Neuronal stem cell (in vitro differentiated cells): ENCODE results near the gene KASH5.
A peak's percentile ranks its signal among the peaks of the same experiment; 100 is the strongest.

Experiments used
- DNase-seq: peaks from one replicate; pipeline ENCODE4 v3.0.0-alpha.2; 2013; ENCODE audit warnings: low spot score
- H2AFZ ChIP-seq: one replicate; pipeline ENCODE4 v1.6.1; 2013; ENCODE audit warnings: mild to moderate bottlenecking, low read length, inconsistent platforms
- H2AK5ac ChIP-seq: 2 replicates; pipeline ENCODE4 v1.6.1; 2013; ENCODE audit warnings: low read depth, mild to moderate bottlenecking, inconsistent platforms, low read length, moderate library complexity, mixed read lengths
- H2BK120ac ChIP-seq: 2 replicates; pipeline ENCODE4 v1.6.1; 2013; ENCODE audit warnings: low read depth, mild to moderate bottlenecking, inconsistent platforms, low read length, moderate library complexity, mixed read lengths
- H2BK12ac ChIP-seq: one replicate; pipeline ENCODE4 v1.6.1; 2013; ENCODE audit warnings: low read length, inconsistent platforms
- H2BK15ac ChIP-seq: 2 replicates; pipeline ENCODE4 v1.6.1; 2013; ENCODE audit warnings: mild to moderate bottlenecking, low read length, inconsistent platforms, mixed read lengths
- H2BK5ac ChIP-seq: one replicate; pipeline ENCODE4 v1.6.1; 2013; ENCODE audit warnings: inconsistent platforms, mild to moderate bottlenecking, low read length, moderate library complexity
- H3K14ac ChIP-seq: one replicate; pipeline ENCODE4 v1.6.1; 2013; ENCODE audit warnings: low read length, inconsistent platforms
- H3K18ac ChIP-seq: 2 replicates; pipeline ENCODE4 v1.6.1; 2013; ENCODE audit warnings: low read length, inconsistent platforms
- H3K23ac ChIP-seq: 2 replicates; pipeline ENCODE4 v1.6.1; 2013; ENCODE audit warnings: low read depth, mild to moderate bottlenecking, mixed read lengths, low read length, inconsistent platforms; ENCODE audit not compliant: poor library complexity
- H3K27ac ChIP-seq: replicated peaks from 3 replicates; pipeline ENCODE4 v1.5.1; 2013; ENCODE audit warnings: low read length, inconsistent platforms
- H3K27me3 ChIP-seq, 3 experiments: 2 replicates each; pipeline ENCODE4 v1.6.1; 2013; ENCODE audit warnings: low read length in 3 of 3, mild to moderate bottlenecking in 2 of 3, inconsistent platforms in 1 of 3, low read depth in 1 of 3, mixed read lengths in 1 of 3, moderate library complexity in 1 of 3; ENCODE audit not compliant: control insufficient read depth in 3 of 3, insufficient read depth in 3 of 3
- H3K36me3 ChIP-seq, 2 donors: replicated peaks in 1 of 2; 2 replicates each; pipeline ENCODE4 v1.6.1; 2013; ENCODE audit warnings: low read length in 2 of 2; ENCODE audit not compliant: control insufficient read depth in 2 of 2, insufficient read depth in 2 of 2
- H3K4ac ChIP-seq: 2 replicates; pipeline ENCODE4 v1.6.1; 2013; ENCODE audit warnings: inconsistent platforms, mild to moderate bottlenecking, low read length, moderate library complexity
- H3K4me1 ChIP-seq, 2 donors: 1 replicate in 1 of 2; 2 replicates in 1 of 2; pipeline ENCODE4 v1.6.1; 2013; ENCODE audit warnings: low read length in 2 of 2, low read depth in 1 of 2; ENCODE audit not compliant: control insufficient read depth in 2 of 2, insufficient read depth in 1 of 2
- H3K4me2 ChIP-seq: one replicate; pipeline ENCODE4 v1.6.1; 2013; ENCODE audit warnings: mild to moderate bottlenecking, low read length, inconsistent platforms; ENCODE audit not compliant: insufficient read depth, poor library complexity, severe bottlenecking
- H3K4me3 ChIP-seq, 2 donors: 2 replicates each; pipeline ENCODE4 v1.5.1; 2013; ENCODE audit warnings: low read length in 2 of 2, mild to moderate bottlenecking in 2 of 2, inconsistent platforms in 1 of 2, moderate library complexity in 1 of 2
- H3K79me1 ChIP-seq: one replicate; pipeline ENCODE4 v1.6.1; 2013; ENCODE audit warnings: low read depth, mild to moderate bottlenecking, inconsistent platforms, low read length, moderate library complexity
- H3K9ac ChIP-seq: one replicate; pipeline ENCODE4 v1.6.1; 2013; ENCODE audit warnings: mild to moderate bottlenecking, low read depth, low read length, inconsistent platforms; ENCODE audit not compliant: poor library complexity
- H3K9me3 ChIP-seq, 2 donors: replicated peaks in 1 of 2; 2 replicates each; pipeline versions ENCODE3 to v1.6.1; 2013; ENCODE audit warnings: low read length in 2 of 2, mild to moderate bottlenecking in 2 of 2, inconsistent platforms in 1 of 2, low read depth in 1 of 2, mixed read lengths in 1 of 2, moderate library complexity in 1 of 2; ENCODE audit not compliant: control insufficient read depth in 2 of 2, insufficient read depth in 1 of 2
- H4K8ac ChIP-seq: one replicate; pipeline ENCODE4 v1.6.1; 2013; ENCODE audit warnings: low read depth, mild to moderate bottlenecking, inconsistent platforms, low read length, moderate library complexity
- H4K91ac ChIP-seq: one replicate; pipeline ENCODE4 v1.6.1; 2013; ENCODE audit warnings: low read length, low read depth, mild to moderate bottlenecking, inconsistent platforms; ENCODE audit not compliant: poor library complexity
- WGBS, 2 donors: extraction: QIAGEN DNeasy Blood & Tissue Kit; methylation state at CpG; one replicate each; pipeline ENCODE4 v1.1.7; 2013; ENCODE audit warnings: missing lambda C conversion rate in 2 of 2, mixed read lengths in 1 of 2; ENCODE audit not compliant: insufficient read length in 2 of 2, insufficient replicate concordance in 1 of 2; ENCODE audit errors: extremely low coverage in 2 of 2; 5-methylcytosine and 5-hydroxymethylcytosine counted together

Gene KASH5

GRCh38 chr19:49430172-49430677 lies 42.2 kb downstream of the KASH5 start:
- Histone ChIP-seq H2BK120ac (no peak overlapping the region), H3K23ac (no peak overlapping the region), H3K4ac (no peak overlapping the region), H4K91ac (no peak overlapping the region), H2BK5ac (no peak overlapping the region), H3K27me3 (peaks cover 3 to 94% (median 57%) of the 10 kb centered on the region in 3 experiments), H3K9ac (no peak overlapping the region), H2AFZ (no peak overlapping the region), H3K4me3 (no peak overlapping the region), H3K4me1 (peaks cover 17 to 21% of the 10 kb centered on the region in 2 donors), H3K14ac (no peak overlapping the region), H3K27ac (no peak overlapping the region), H3K36me3 (no peaks in the 10 kb centered on the region), H2BK15ac (no peak overlapping the region), H3K9me3 (peaks cover 8 to 12% of the 10 kb centered on the region in 2 donors), H2AK5ac (peak overlapping the region; percentile 54), H2BK12ac (no peak overlapping the region), H3K4me2 (no peak overlapping the region), H4K8ac (no peak overlapping the region), H3K79me1 (peaks cover 2% of the 10 kb centered on the region), H3K18ac (no peak overlapping the region)
- DNase-seq: no peak
- no CpG with 5 or more reads among the region's 9 CpGs for WGBS, 2 donors

GRCh38 chr19:49430678-49431329 lies 42.8 kb downstream of the KASH5 start:
- Histone ChIP-seq H3K4me2 (no peak overlapping the region), H2BK5ac (peak overlapping the region; percentile 19), H3K36me3 (no peaks in the 10 kb centered on the region), H2BK15ac (peak overlapping the region; percentile 88), H3K18ac (peak overlapping the region; percentile 59), H3K23ac (peak overlapping the region; percentile 47), H3K79me1 (peaks cover 2% of the 10 kb centered on the region), H2AFZ (no peak overlapping the region), H2BK120ac (no peak overlapping the region), H3K4me3 (no peak overlapping the region), H3K9ac (no peak overlapping the region), H3K14ac (no peak overlapping the region), H3K9me3 (peaks cover 8 to 12% of the 10 kb centered on the region in 2 donors), H4K91ac (peak overlapping the region; percentile 85), H2BK12ac (no peak overlapping the region), H2AK5ac (peak overlapping the region; percentile 54), H3K4ac (no peak overlapping the region), H3K27me3 (peaks cover 3 to 94% (median 53%) of the 10 kb centered on the region in 3 experiments), H3K4me1 (peaks cover 17 to 21% of the 10 kb centered on the region in 2 donors), H4K8ac (no peak overlapping the region), H3K27ac (no peak overlapping the region)
- no peak for DNase-seq
- no CpG with 5 or more reads among the region's 28 CpGs for WGBS, 2 donors

DNA sequence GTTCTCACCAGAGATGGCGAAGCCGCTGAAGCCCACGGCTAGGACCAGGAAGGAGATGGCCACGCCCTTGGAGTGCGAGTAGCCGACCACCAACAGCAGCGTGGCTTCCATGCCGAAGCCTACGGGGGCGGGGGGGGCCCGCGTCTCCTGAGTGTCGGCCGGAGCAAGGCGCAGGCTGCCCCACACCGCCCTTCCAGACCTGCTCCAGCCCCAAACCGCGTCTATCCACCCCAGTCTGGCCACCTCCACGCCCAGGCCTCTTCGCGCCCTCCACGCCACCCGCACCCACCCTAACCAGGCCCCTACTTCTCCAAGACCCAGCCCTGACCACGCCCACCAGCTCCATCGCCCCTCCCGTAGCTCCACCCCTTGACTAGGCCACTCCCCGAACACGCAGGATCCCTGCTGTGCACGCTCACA lies 43.3 kb downstream of the KASH5 start:
- H3K4me1 ChIP-seq: peaks cover 16 to 21% of the 10 kb centered on the region in 2 donors
- H3K27ac ChIP-seq: no peak overlapping the region
- H2BK15ac ChIP-seq: peak overlapping the region; percentile 88
- peak overlapping the region; percentile 19 for H2BK5ac ChIP-seq
- no peak for DNase-seq
- no peak overlapping the region for H3K14ac ChIP-seq
- H3K4ac ChIP-seq: no peak overlapping the region
- peaks cover 2% of the 10 kb centered on the region for H3K79me1 ChIP-seq
- no peak overlapping the region for H2AFZ ChIP-seq
- peaks cover 11 to 12% of the 10 kb centered on the region in 2 donors for H3K9me3 ChIP-seq
- peak overlapping the region; percentile 59 for H3K18ac ChIP-seq
- no peak overlapping the region for H3K9ac ChIP-seq
- WGBS, 2 donors: no CpG with 5 or more reads among the region's 29 CpGs
- no peak overlapping the region for H4K8ac ChIP-seq
- H3K4me2 ChIP-seq: no peak overlapping the region
- no peak overlapping the region for H3K4me3 ChIP-seq
- H3K23ac ChIP-seq: peak overlapping the region; percentile 47
- H3K36me3 ChIP-seq: no peaks in the 10 kb centered on the region
- no peak overlapping the region for H2BK120ac ChIP-seq
- peaks cover 3 to 94% (median 53%) of the 10 kb centered on the region in 3 experiments for H3K27me3 ChIP-seq
- peak overlapping the region; percentile 85 for H4K91ac ChIP-seq
- H2BK12ac ChIP-seq: peak overlapping the region; percentile 58
- peak overlapping the region; percentile 54 for H2AK5ac ChIP-seq
